ENCODE measurements around the gene TXK. TPM values are rescaled to one million over a fixed set of nuclear protein-coding genes. Genes with fewer than 3 reads are reported as not detected.

TXK gene
- total and polyA plus RNA-seq, 7 donors, result 0.55 to 7.5 (median 0.99) TPM; not detected in 2

DNA sequence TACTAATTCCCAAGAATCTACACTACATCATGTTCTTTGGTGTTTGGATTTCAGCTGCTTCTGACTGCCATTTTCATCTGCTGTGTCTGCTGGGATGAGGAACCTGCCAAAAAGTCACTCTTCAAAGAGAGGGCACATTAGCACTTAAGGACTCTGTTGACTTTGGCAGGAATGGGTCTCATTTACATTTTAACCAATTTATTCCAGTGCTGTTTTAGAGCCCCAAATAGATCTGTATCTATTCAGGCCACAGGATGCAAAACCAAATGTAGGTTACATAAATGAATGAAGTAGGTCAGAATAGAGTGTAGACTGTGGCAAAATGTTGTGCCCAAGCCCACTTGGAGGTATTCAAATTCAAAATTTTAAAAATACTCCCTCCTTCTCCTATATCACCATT is 14.4 kb downstream of the TXK start:
- no peak for TF ChIP-seq POLR2A (IDR thresholded peaks at IDR 0.05)
- TF ChIP-seq EP300 (IDR thresholded peaks at IDR 0.05), result no peak
- TF ChIP-seq, protein P1, sequence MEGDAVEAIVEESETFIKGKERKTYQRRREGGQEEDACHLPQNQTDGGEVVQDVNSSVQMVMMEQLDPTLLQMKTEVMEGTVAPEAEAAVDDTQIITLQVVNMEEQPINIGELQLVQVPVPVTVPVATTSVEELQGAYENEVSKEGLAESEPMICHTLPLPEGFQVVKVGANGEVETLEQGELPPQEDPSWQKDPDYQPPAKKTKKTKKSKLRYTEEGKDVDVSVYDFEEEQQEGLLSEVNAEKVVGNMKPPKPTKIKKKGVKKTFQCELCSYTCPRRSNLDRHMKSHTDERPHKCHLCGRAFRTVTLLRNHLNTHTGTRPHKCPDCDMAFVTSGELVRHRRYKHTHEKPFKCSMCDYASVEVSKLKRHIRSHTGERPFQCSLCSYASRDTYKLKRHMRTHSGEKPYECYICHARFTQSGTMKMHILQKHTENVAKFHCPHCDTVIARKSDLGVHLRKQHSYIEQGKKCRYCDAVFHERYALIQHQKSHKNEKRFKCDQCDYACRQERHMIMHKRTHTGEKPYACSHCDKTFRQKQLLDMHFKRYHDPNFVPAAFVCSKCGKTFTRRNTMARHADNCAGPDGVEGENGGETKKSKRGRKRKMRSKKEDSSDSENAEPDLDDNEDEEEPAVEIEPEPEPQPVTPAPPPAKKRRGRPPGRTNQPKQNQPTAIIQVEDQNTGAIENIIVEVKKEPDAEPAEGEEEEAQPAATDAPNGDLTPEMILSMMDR (IDR thresholded peaks at IDR 0.05), result no peak
- TF ChIP-seq POLR2AphosphoS5 (IDR thresholded peaks at IDR 0.05), result no peak
- DNase-seq, result no peak
- Histone ChIP-seq H3K27me3 (no peaks in the 10 kb centered on the region), H3K4me3 (no peak overlapping the region), H3K36me3 (no peaks in the 10 kb centered on the region), H3K9me3 (no peaks in the 10 kb centered on the region), H3K4me1 (no peaks in the 10 kb centered on the region), H3K27ac (no peak overlapping the region)
- intact Hi-C loops (cut with DNase I), result no loop called here

- DNase-seq, result no peak
- Histone ChIP-seq H3K4me1 (no peaks in the 10 kb centered on the region), H3K4me3 (no peak overlapping the region), H3K27ac (no peak overlapping the region), H3K9me3 (no peaks in the 10 kb centered on the region), H3K36me3 (no peaks in the 10 kb centered on the region), H3K27me3 (no peaks in the 10 kb centered on the region)
- WGBS, 2 donors, result 84 to 88% methylated on average over 2 of the region's 2 CpGs
- intact Hi-C loops (cut with DNase I), result no loop called here
- no peak for TF ChIP-seq EP300 (IDR thresholded peaks at IDR 0.05)
- TF ChIP-seq, protein P1 (IDR thresholded peaks at IDR 0.05), result no peak
- no peak for TF ChIP-seq POLR2AphosphoS5 (IDR thresholded peaks at IDR 0.05)
- no peak for TF ChIP-seq POLR2A (IDR thresholded peaks at IDR 0.05)
These were observed 16.0 kb downstream of the TXK start for GRCh38 chr4:48118081-48118480.

- H3K9me3 ChIP-seq, result no peaks in the 10 kb centered on the region
- no peak overlapping the region for H3K27ac ChIP-seq
- H3K4me1 ChIP-seq, result no peaks in the 10 kb centered on the region
- H3K27me3 ChIP-seq, result no peaks in the 10 kb centered on the region
- H3K36me3 ChIP-seq, result no peaks in the 10 kb centered on the region
- no peak overlapping the region for H3K4me3 ChIP-seq
- 74 to 90% methylated on average over 3 of the region's 3 CpGs for WGBS, 2 donors
- DNase-seq, result no peak
- intact Hi-C loops (cut with DNase I), result no loop called here
- TF ChIP-seq, protein P1 (IDR thresholded peaks at IDR 0.05), result no peak
- TF ChIP-seq EP300 (IDR thresholded peaks at IDR 0.05) (no peak), POLR2AphosphoS5 (IDR thresholded peaks at IDR 0.05) (no peak)
These were observed 17.5 kb downstream of the TXK start for GRCh38 chr4:48116582-48116981.

GRCh38 chr4:48114412-48114811 is 19.6 kb downstream of the TXK start:
- DNase-seq, result no peak
- Histone ChIP-seq H3K4me3 (no peak overlapping the region), H3K9me3 (no peaks in the 10 kb centered on the region), H3K4me1 (no peaks in the 10 kb centered on the region), H3K27me3 (no peaks in the 10 kb centered on the region), H3K27ac (no peak overlapping the region), H3K36me3 (no peaks in the 10 kb centered on the region)
- WGBS, 2 donors, result 80 to 90% methylated on average over 6 of the region's 6 CpGs
- intact Hi-C loops (cut with DNase I), result no loop called here
- TF ChIP-seq EP300 (IDR thresholded peaks at IDR 0.05) (no peak), POLR2AphosphoS5 (IDR thresholded peaks at IDR 0.05) (no peak), POLR2A (IDR thresholded peaks at IDR 0.05) (no peak)
- TF ChIP-seq, protein P1 (IDR thresholded peaks at IDR 0.05), result no peak

DNA sequence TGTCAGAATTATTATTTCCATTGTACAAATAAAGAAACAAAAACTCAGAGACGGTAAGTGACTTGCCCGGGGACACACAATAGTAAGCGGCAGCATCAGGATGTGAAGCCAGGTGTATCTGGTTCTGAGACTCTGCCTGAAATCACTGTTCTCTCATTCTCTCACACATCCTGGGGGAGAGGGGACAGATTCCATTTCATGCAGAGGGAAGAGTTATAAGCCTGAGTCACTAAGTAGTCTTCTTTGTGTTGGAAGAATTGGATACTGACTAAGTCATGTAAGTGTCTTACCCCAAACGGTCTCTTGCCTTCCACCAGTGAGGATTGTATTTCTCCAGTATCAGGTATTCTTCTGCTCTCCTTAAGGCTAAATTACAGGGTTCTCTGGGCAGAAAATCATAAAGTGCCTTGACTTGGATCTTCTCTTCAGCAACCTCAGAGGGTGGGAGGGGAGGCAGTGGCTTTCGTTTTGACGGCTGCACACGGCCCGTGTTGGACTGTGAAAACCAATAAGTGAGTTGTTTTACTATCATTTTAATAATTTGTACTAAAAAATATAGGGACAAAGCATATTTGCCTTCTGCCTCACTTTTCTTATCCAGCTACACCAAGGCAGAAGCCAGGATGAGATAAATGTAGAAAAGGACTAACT is 21.9 kb downstream of the TXK start:
- intact Hi-C loops (cut with DNase I), result no loop called here
- 80 to 87% methylated on average over 8 of the region's 8 CpGs for WGBS, 2 donors
- no peak for DNase-seq

More for the DNA sequence above, 21.9 kb downstream of the TXK start:
- Histone ChIP-seq H3K27ac (no peak overlapping the region), H3K4me3 (no peak overlapping the region), H3K9me3 (no peaks in the 10 kb centered on the region), H3K36me3 (no peaks in the 10 kb centered on the region), H3K27me3 (no peaks in the 10 kb centered on the region), H3K4me1 (no peaks in the 10 kb centered on the region)
- TF ChIP-seq POLR2AphosphoS5 (IDR thresholded peaks at IDR 0.05), result no peak
- no peak for TF ChIP-seq POLR2A (IDR thresholded peaks at IDR 0.05)
- TF ChIP-seq, protein P1 (IDR thresholded peaks at IDR 0.05), result no peak
- TF ChIP-seq EP300 (IDR thresholded peaks at IDR 0.05), result no peak
